Astrocyte of the hippocampus (primary cell): Measurements from ENCODE around the gene ADGRG1.
"Not testable (repeated sequence)": the region's sequence is repeated elsewhere in the genome, so short reads cannot be mapped to it uniquely, and the experiment has no call there.

ENCODE experiments used
- DNase-seq: peaks from one replicate; pipeline ENCODE4 v3.0.0; 2011; ENCODE audit warnings: low read depth, low spot score

ADGRG1 gene

GRCh38 chr16:57628008-57628781 lies at the start of gene ADGRG1:
TSS of gene ADGRG1 (plus strand) at chr16:57628630. CDS start at chr16:57650288, 21,658 bp downstream.
- DNase-seq, result peak; percentile 96

GRCh38 chr16:57579361-57579665 lies 49.1 kb upstream of the ADGRG1 start:
- no peak for DNase-seq

GRCh38 chr16:57585051-57585687 lies 43.3 kb upstream of the ADGRG1 start:
- DNase-seq, result no peak

GRCh38 chr16:57588831-57589230 lies 39.6 kb upstream of the ADGRG1 start:
- no peak for DNase-seq

- DNase-seq, result no peak
These were observed 39.1 kb upstream of the ADGRG1 start for GRCh38 chr16:57589374-57589773.

GRCh38 chr16:57590654-57591085 lies 37.8 kb upstream of the ADGRG1 start:
- DNase-seq, result peak; percentile 40

GRCh38 chr16:57591086-57591869 lies 37.2 kb upstream of the ADGRG1 start:
- peak; percentile 88 for DNase-seq

GRCh38 chr16:57591870-57592485 lies 36.5 kb upstream of the ADGRG1 start:
- no peak for DNase-seq

GRCh38 chr16:57592591-57593003 lies 35.8 kb upstream of the ADGRG1 start:
- no peak for DNase-seq

GRCh38 chr16:57593021-57593420 lies 35.4 kb upstream of the ADGRG1 start:
- no peak for DNase-seq

GRCh38 chr16:57593990-57594389 lies 34.4 kb upstream of the ADGRG1 start:
- no peak for DNase-seq

- no peak for DNase-seq
These were observed 33.8 kb upstream of the ADGRG1 start for GRCh38 chr16:57594531-57595031.

GRCh38 chr16:57596234-57596633 lies 32.2 kb upstream of the ADGRG1 start:
- not testable (repeated sequence) for DNase-seq

- DNase-seq, result no peak
These were observed 30.0 kb upstream of the ADGRG1 start for GRCh38 chr16:57598437-57598836.

- peak; percentile 71 for DNase-seq
These were observed 28.2 kb upstream of the ADGRG1 start for GRCh38 chr16:57600048-57600835.

- DNase-seq, result no peak
These were observed 27.4 kb upstream of the ADGRG1 start for GRCh38 chr16:57600952-57601580.

GRCh38 chr16:57601801-57602478 lies 26.5 kb upstream of the ADGRG1 start:
- no peak for DNase-seq

GRCh38 chr16:57603115-57604024 lies 25.1 kb upstream of the ADGRG1 start:
- no peak for DNase-seq

GRCh38 chr16:57604177-57604576 lies 24.3 kb upstream of the ADGRG1 start:
- no peak for DNase-seq
